Cerebellar nuclear complex (tissue), 1 donor: ENCODE results near the gene GOLGA8T.
"Not testable (repeated sequence)": the region's sequence is repeated elsewhere in the genome, so short reads cannot be mapped to it uniquely, and the experiment has no call there.

ENCODE experiments used
- DNase-seq, 2 experiments: peaks; one replicate each; lab custom pipeline; 2025; lab: John Stamatoyannopoulos, UW

The GOLGA8T gene, protein sequence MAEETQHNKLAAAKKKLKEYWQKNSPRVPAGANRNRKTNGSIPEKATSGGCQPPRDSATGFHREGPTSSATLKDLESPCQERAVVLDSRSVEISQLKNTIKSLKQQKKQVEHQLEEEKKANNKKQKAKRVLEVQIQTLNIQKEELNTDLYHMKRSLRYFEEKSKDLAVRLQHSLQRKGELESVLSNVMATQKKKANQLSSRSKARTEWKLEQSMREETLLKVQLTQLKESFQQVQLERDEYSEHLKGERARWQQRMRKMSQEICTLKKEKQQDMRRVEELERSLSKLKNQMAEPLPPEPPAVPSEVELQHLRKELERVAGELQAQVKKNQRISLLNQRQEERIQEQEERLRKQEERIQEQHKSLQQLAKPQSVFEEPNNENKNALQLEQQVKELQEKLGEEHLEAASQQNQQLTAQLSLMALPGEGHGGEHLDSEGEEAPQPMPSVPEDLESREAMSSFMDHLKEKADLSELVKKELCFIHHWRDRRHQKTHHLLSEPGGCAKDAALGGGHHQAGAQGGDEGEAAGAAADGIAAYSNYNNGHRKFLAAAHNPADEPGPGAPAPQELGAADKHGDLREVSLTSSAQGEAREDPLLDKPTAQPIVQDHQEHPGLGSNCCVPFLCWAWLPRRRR

GRCh38 chr15:30134751-30135150 is at the start of gene GOLGA8T:
Gene GOLGA8T, plus strand, starts transcription at chr15:30135051. Its CDS starts 98 bp downstream, at chr15:30135149.
- DNase-seq, result not testable (repeated sequence)

DNA sequence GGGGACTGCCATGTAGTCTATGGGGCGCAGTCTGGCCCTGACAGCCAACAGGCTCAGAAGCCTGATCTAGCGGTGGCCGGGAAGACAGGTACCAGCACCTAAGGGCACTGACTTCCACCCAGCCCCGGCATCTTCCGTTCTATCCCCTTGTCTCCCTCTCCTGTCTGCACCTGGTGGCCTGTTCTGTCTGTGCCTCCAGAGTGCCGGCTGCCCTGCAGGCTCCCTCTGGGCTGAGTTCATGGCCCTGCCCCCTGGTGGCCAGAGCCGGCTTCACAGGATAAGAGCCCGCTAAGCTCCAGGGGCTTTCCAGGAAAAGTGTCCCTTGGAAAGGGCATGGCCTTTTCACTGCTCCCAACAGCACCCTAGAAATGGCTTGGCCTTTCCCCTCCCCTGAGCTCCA is 37.0 kb upstream of the GOLGA8T start:
- DNase-seq, result not testable (repeated sequence)

DNA sequence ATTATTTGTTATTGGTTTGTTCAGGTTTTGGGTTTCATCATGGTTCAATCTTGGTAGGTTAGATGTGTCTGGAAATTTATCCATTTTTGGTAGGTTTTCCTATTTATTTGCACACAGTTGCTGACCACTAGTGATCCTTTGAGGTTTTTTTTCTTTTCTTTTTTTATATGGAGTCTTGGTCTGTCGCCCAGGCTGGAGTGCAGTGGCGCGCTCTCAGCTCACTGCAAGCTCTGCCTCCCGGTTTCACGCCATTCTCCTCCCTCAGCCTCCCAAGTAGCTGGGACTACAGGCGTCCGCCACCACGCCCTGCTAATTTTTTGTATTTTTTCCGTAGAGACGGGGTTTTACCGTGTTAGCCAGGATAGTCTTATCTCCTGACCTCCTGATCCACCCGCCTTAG is 32.0 kb upstream of the GOLGA8T start:
- not testable (repeated sequence) for DNase-seq

GRCh38 chr15:30103941-30104507 is 30.8 kb upstream of the GOLGA8T start:
- not testable (repeated sequence) for DNase-seq

DNA sequence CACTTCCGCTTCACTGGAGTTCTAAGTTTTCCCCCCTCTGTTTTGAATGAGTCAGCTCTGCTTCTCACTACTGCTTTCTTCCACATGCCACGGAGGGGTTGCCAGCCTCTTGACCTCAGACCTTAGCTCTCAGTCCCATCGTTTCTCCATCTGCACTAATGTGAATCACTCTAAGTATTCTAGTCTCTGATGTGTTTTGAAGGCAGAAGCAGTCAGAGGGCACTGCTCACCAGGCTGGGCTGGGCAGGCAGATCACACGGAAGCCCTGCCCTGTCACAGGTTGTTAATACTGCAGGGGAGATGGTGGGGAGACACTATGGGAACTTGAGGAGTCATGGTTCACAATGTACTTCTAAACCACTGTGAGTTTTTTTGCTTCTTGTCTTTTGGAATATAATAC is 24.3 kb upstream of the GOLGA8T start:
- DNase-seq, result not testable (repeated sequence)

- DNase-seq, result not testable (repeated sequence)
These were observed 4.8 kb upstream of the GOLGA8T start for GRCh38 chr15:30130066-30130465.

GRCh38 chr15:30143246-30143645 is 8.4 kb downstream of the GOLGA8T start:
- not testable (repeated sequence) for DNase-seq

- DNase-seq, result not testable (repeated sequence)
These were observed 15.0 kb downstream of the GOLGA8T start for GRCh38 chr15:30149891-30150290.

DNA sequence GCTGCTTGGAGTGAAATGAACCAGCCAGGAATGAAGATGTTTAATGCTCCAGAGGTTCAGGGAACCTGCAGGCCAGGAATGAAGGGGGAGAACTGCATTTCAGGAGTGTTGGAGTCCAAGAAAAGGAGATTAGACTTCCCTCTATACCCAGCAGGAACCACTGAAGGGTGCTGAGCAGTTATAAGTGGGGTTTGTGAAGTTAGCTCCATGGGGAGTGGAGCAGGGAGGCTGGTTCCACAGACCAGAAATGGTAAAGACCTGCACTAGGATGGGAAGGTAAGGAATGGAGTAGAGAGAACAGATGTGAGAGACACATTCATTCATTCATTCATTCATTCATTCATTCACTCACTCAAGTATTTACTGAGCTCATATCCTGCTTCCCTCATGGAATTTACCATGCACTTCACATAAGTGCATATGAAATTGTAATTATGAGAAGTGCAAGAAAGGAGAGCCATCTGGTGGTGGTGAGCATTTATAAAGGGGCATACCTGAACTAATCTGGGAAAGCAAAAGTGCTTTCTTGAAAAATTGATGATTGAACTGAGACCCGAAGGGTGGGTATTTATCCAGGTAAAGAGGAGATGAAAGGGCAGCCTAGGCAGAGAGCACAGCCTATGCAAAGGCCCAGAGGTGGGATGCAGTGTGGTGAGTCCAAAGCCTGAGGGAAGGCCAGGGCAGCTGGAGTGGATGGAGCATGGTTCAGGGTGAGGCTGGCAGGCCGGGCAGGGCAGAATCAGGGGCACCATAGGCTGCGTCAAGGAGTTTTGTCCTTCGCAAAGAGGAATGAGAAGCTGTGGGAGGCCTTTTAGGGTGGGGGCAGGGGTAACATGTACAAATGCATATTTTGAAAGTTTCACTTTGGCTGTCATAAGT is 27.9 kb downstream of the GOLGA8T start:
- not testable (repeated sequence) for DNase-seq

DNA sequence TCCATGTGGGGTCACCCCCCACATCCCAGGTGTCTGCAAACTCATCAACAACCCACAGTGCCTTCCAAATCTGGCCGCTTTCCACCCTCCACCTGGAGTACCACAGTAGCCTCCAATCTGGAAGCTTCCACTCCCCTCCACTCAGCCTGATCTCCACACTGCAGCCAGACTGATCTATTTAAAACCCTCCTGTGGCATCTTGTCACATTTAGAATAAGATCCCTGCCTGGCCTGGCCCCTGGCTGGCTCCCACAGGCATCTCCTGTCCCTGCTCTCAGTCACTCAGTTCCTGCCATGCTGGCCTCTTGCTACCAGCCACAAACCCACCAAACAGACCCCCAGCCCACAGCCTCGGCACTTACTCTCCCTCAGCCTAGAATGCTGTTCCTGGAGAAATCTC is 28.9 kb downstream of the GOLGA8T start:
- not testable (repeated sequence) for DNase-seq

- DNase-seq, result not testable (repeated sequence)
These were observed 29.4 kb downstream of the GOLGA8T start for GRCh38 chr15:30164257-30164656.

GRCh38 chr15:30167403-30167802 is 32.6 kb downstream of the GOLGA8T start:
- not testable (repeated sequence) for DNase-seq

DNA sequence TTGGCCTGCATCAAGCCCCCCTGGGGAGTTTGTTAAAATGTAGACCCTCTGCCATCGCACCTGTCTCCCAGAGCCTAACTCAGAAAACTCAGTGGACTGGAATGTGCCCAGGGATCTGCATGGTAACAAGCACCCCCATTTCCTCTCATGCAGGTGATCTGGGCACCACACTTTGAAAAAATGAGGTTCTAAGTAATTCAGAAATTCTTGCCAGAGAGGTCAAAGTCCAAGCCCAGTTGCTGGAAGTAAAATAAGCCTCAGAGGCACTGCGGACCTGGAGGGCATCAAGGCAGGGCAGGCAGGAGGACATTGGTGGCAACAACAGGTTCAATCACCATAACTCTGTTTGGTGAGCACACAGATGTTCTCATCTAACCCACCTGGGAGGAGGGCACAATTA is 33.0 kb downstream of the GOLGA8T start:
- not testable (repeated sequence) for DNase-seq

- DNase-seq, result not testable (repeated sequence)
These were observed 36.6 kb downstream of the GOLGA8T start for GRCh38 chr15:30171452-30171851.

- not testable (repeated sequence) for DNase-seq
These were observed 38.3 kb downstream of the GOLGA8T start for GRCh38 chr15:30173041-30173608.

DNA sequence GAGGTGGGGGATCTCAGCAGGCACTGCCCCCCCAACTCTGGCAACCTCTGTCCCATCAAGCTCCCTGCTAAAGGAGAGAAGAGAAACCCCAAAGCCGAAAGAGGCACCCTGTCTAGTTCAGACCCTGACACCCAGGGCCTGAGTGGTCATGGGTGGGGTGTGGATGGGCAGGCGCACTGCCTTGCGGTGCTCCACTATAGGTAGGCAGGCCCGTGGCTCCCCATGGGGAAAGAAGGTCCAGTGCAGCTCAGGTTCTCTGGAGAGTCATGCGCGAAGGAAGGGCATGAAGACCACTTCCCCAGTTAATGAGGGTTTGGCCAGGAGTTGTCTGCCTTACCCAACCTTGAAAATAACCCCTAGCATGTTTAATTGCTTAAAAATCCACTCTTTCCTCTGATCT is 40.4 kb downstream of the GOLGA8T start:
- DNase-seq, result not testable (repeated sequence)

- not testable (repeated sequence) for DNase-seq
These were observed 41.8 kb downstream of the GOLGA8T start for GRCh38 chr15:30176613-30177012.

- DNase-seq, result not testable (repeated sequence)
These were observed 45.0 kb downstream of the GOLGA8T start for GRCh38 chr15:30179814-30180213.

DNA sequence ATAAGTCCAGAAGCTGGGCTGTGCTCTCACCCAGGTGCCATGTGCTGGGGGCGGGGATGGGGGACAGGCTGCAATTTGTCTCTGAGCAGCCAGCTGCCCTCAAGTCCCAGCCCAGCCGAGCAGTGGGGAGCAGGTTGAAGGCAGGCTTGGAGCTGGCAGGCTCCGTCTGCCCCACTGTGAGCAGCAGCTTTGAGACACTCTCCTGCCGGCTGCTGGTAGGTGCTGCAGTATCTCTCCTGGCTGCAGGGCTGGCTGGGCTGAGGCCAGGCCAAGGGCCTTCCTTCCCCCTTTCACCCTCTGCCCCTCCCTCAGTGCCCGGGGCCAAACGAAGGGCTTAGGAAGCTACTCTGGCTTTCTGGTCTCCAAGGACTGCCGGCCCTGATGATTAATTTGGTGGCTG is 50.6 kb downstream of the GOLGA8T start:
- DNase-seq, result not testable (repeated sequence)

- not testable (repeated sequence) for DNase-seq
These were observed 52.6 kb downstream of the GOLGA8T start for GRCh38 chr15:30187429-30187828.

DNA sequence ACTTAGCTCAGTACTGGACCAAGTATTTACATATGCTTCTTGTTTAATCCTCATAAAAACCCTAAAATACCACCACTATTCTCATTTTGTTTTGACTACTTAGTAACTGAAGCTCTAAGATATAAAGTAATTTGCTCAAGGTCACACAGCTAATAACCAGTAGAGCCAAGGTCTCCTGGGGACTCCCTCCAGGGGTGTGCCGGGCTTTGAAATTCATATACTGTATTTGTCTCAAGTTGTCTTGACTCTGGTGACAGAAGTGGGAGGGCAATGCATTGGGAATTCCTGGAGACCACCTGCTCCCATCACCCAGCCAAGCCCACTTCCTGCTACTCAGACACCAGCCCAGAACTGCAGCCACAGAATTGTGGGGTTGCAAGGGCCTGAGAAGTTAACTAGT is 54.9 kb downstream of the GOLGA8T start:
- not testable (repeated sequence) for DNase-seq
